Activated CD4-positive, alpha-beta T cell treated with anti-CD3 and anti-CD28 coated beads, Interleukin-2, Interleukin-4, amounts not matched to agents 100 ng/mL and 50 ng/mL, durations not matched to agents 16 hours and 8 hours (primary cell): Measurements from ENCODE around the gene PRDM11.

Experiments used
- DNase-seq: peaks from one replicate; pipeline ENCODE4 v3.0.0-alpha.2; 2020; ENCODE audit warnings: low spot score

Gene PRDM11

GRCh38 chr11:45265969-45266675 lies 119.7 kb downstream of the PRDM11 start:
- DNase-seq: no peak

- DNase-seq: no peak
Measured at GRCh38 chr11:45266676-45267020, 120.2 kb downstream of the PRDM11 start.

GRCh38 chr11:45267052-45267451 lies 120.6 kb downstream of the PRDM11 start:
- peak; percentile 15 for DNase-seq

- no peak for DNase-seq
Measured at GRCh38 chr11:45267652-45268299, 121.3 kb downstream of the PRDM11 start.

- no peak for DNase-seq
Measured at GRCh38 chr11:45269678-45270077, 123.2 kb downstream of the PRDM11 start.

GRCh38 chr11:45270946-45271716 lies 124.7 kb downstream of the PRDM11 start:
- no peak for DNase-seq

- no peak for DNase-seq
Measured at GRCh38 chr11:45272701-45273100, 126.3 kb downstream of the PRDM11 start.

GRCh38 chr11:45273509-45273908 lies 127.1 kb downstream of the PRDM11 start:
- DNase-seq: no peak

- DNase-seq: no peak
Measured at GRCh38 chr11:45274206-45274605, 127.8 kb downstream of the PRDM11 start.

GRCh38 chr11:45275828-45276227 lies 129.4 kb downstream of the PRDM11 start:
- DNase-seq: no peak

- no peak for DNase-seq
Measured at GRCh38 chr11:45278714-45279113, 132.3 kb downstream of the PRDM11 start.

GRCh38 chr11:45279645-45280044 lies 133.2 kb downstream of the PRDM11 start:
- no peak for DNase-seq

GRCh38 chr11:45280449-45280848 lies 134.0 kb downstream of the PRDM11 start:
- no peak for DNase-seq

- DNase-seq: no peak
Measured at GRCh38 chr11:45282081-45282480, 135.6 kb downstream of the PRDM11 start.
